ENCODE measurements around the gene HIVEP3.

HIVEP3 gene

GRCh38 chr1:41713141-41713540 lies 205.6 kb downstream of the HIVEP3 start:
- H3K27me3 ChIP-seq = no peaks in the 10 kb centered on the region
- H3K36me3 ChIP-seq = no peaks in the 10 kb centered on the region
- no peak overlapping the region for H3K27ac ChIP-seq
- no peak for TF ChIP-seq CTCF (IDR thresholded peaks at IDR 0.05)
- no peak overlapping the region for H3K4me3 ChIP-seq
- DNase-seq = no peak
- H3K4me1 ChIP-seq = peaks cover 0 to 21% (median 4%) of the 10 kb centered on the region in 4 donors
- H3K9me3 ChIP-seq = no peaks in the 10 kb centered on the region
- intact Hi-C loops (cut with DNase I; ENCODE audit: low total_unique reads) = no loop called here

- no peaks in the 10 kb centered on the region for H3K27me3 ChIP-seq
- no peak overlapping the region for H3K4me3 ChIP-seq
- no peak overlapping the region for H3K27ac ChIP-seq
- no peaks in the 10 kb centered on the region for H3K36me3 ChIP-seq
- H3K9me3 ChIP-seq = no peaks in the 10 kb centered on the region
- peaks cover 0 to 21% (median 4%) of the 10 kb centered on the region in 4 donors for H3K4me1 ChIP-seq
- intact Hi-C loops (cut with DNase I; ENCODE audit: low total_unique reads) = no loop called here
- no peak for DNase-seq
- no peak for TF ChIP-seq CTCF (IDR thresholded peaks at IDR 0.05)
Observed at GRCh38 chr1:41712695-41713094, 206.0 kb downstream of the HIVEP3 start.

GRCh38 chr1:41712081-41712480 lies 206.6 kb downstream of the HIVEP3 start:
- peaks cover 0 to 21% (median 4%) of the 10 kb centered on the region in 4 donors for H3K4me1 ChIP-seq
- no peak overlapping the region for H3K27ac ChIP-seq
- no peaks in the 10 kb centered on the region for H3K9me3 ChIP-seq
- intact Hi-C loops (cut with DNase I; ENCODE audit: low total_unique reads) = no loop called here
- no peaks in the 10 kb centered on the region for H3K27me3 ChIP-seq
- no peaks in the 10 kb centered on the region for H3K36me3 ChIP-seq
- no peak for DNase-seq
- no peak overlapping the region for H3K4me3 ChIP-seq
- TF ChIP-seq CTCF (IDR thresholded peaks at IDR 0.05) = no peak

- Histone ChIP-seq H3K36me3 (no peaks in the 10 kb centered on the region), H3K4me3 (no peak overlapping the region), H3K9me3 (no peaks in the 10 kb centered on the region), H3K27ac (no peak overlapping the region), H3K4me1 (peaks cover 0 to 21% (median 4%) of the 10 kb centered on the region in 4 donors), H3K27me3 (no peaks in the 10 kb centered on the region)
- DNase-seq = no peak
- no peak for TF ChIP-seq CTCF (IDR thresholded peaks at IDR 0.05)
- intact Hi-C loops (cut with DNase I; ENCODE audit: low total_unique reads) = no loop called here
Observed at GRCh38 chr1:41711581-41711980, 207.1 kb downstream of the HIVEP3 start.

- H3K36me3 ChIP-seq = no peaks in the 10 kb centered on the region
- TF ChIP-seq CTCF (IDR thresholded peaks at IDR 0.05) = no peak
- H3K27me3 ChIP-seq = no peaks in the 10 kb centered on the region
- intact Hi-C loops (cut with DNase I; ENCODE audit: low total_unique reads) = no loop called here
- no peaks in the 10 kb centered on the region for H3K9me3 ChIP-seq
- H3K4me3 ChIP-seq = no peak overlapping the region
- DNase-seq = no peak
- H3K4me1 ChIP-seq = peaks cover 0 to 21% (median 4%) of the 10 kb centered on the region in 4 donors
- no peak overlapping the region for H3K27ac ChIP-seq
Observed at GRCh38 chr1:41710980-41711379, 207.7 kb downstream of the HIVEP3 start.

GRCh38 chr1:41709873-41710272 lies 208.8 kb downstream of the HIVEP3 start:
- Histone ChIP-seq H3K36me3 (no peaks in the 10 kb centered on the region), H3K27me3 (no peaks in the 10 kb centered on the region), H3K9me3 (no peaks in the 10 kb centered on the region), H3K4me3 (no peak overlapping the region), H3K4me1 (peaks cover 0 to 21% (median 4%) of the 10 kb centered on the region in 4 donors), H3K27ac (no peak overlapping the region)
- DNase-seq = no peak
- intact Hi-C loops (cut with DNase I; ENCODE audit: low total_unique reads) = no loop called here
- no peak for TF ChIP-seq CTCF (IDR thresholded peaks at IDR 0.05)

Data from tibial artery (tissue), 4 donors.